HG03457 (cell line): ENCODE results near the gene LGALS3BP.
"Not testable (repeated sequence)": the region's sequence is repeated elsewhere in the genome, so short reads cannot be mapped to it uniquely, and the experiment has no call there.

ENCODE experiments used
- ATAC-seq: cut with Tn5 transposase; IDR thresholded peaks from one replicate; pipeline ENCODE4 v1.9.1; 2021; ENCODE audit warnings: moderate number of reproducible peaks; ENCODE audit not compliant: unreplicated experiment

The LGALS3BP gene

DNA sequence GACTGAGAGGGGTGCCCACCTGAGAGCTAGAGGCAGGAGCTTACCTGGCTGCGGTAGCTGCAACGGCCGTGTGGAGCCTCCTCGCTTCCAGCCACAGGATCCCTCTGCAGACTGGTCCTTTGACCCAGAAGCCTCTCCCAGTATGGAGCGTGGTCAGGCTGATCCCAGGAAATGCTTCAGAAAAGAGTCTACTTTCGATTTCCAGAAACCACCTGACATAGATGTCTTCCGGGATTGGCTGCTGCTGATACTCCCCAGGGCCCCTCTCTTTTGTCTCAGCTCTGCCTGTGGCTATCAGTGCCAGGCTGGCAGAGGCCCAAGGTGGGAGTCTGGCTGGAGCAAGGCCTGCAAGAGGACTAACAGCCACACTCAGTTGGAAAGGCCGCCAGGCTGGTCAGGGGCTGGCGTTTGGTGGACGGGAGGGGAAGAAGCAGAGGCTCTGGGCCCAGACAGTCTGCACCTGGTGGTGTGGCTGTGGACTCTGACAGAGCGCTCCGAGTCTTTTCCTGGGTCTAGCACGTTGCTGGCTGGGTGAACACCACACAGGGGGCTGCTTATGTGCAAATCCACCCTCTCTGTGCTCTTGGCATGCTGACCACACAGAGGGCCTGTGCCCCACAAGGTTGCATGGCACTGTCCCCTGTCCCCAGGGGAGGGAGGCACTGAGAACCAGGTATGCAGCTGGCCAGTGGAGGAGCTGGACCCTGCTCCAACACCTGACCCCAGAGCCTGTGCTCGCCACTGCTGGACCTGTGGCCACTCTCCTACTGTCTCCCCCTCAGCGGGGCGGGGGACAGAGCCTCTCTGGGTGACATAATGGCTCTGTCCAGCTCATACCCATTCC, at the start of gene LGALS3BP:
Gene LGALS3BP, minus strand, starts transcription at position 144 of the 844 bp plus-strand sequence. CDS start 2,732 bp downstream, outside the sequence.
- ATAC-seq, result no peak

GRCh38 chr17:79028496-79029326, 49.0 kb upstream of the LGALS3BP start:
- no peak for ATAC-seq

DNA sequence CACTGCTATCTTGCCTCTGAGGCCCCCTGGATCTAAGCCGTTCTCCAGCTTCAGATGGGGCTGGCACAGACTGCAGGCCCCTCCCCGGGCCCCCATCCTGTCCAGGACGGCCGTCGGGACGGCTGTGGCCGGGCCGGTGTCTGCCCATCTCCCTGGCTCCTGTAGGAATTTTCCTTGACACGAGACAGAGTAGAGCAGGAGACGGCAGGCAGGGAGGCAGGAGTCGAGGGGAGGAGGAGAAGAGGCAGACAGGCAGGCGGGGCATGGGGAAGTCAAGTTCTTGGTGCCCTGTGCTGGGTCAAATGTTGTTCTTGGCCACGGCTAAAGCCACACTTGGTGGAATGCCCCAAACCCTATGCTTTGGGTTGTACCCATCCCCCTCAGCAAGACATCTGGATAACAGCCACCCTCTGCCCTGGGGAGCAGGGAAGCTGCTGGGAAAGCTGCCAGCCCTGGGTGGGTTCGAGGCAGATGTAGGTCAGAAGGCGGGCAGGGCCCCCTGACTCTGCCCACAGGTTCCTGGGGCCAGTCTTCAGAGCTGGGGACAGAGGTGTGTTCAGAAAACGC, 48.3 kb upstream of the LGALS3BP start:
- no peak for ATAC-seq

GRCh38 chr17:79027274-79027924, 47.7 kb upstream of the LGALS3BP start:
- ATAC-seq, result no peak

- ATAC-seq, result no peak
Measured at GRCh38 chr17:79026376-79027273, 46.9 kb upstream of the LGALS3BP start.

DNA sequence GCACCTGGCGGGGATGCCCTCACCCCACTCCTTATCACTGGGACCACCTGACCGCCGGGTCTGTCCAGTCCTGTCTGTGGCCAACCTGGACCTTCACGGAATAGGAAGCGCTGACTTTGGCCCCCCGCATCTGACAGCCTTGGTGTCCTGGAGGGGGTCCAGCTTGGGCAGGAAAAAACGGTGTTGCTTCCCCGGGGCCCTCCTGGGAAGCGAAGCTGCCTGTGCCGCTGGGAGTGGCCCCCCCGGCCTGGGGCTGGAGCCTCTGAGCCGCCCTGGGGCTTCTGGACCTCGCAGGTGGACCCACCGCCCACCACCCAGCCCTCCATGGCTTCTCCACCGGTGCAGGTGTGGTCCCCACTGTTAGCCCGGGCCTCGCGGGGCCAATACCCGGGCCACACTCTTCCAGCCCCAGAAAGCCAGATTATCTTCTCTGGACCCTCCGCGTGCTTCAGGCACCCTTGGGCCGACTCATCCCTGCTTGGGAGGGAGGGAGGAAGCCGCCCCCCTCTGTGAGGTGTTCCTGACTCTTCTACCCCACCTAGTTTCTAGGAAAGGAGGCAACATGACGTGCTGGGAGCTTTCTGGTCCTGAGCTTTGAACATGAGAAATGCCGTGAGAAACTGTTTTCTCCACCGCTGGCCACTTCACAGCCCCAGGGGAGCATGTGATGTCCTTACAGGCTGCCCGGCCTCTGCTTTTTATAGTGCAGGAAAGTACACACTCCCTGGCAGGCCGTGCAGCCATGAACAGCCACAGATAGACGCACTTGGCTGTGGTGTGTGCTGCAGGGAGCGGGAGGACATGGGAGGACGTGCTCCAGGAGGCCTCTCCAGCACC, 45.4 kb upstream of the LGALS3BP start:
- no peak for ATAC-seq

- no peak for ATAC-seq
Measured at GRCh38 chr17:79023886-79024771, 44.4 kb upstream of the LGALS3BP start, which contains the start of gene C1QTNF1. Gene C1QTNF1 (plus strand): TSS chr17:79024169. CDS start chr17:79043969, 19,800 bp downstream.

- ATAC-seq, result no peak
Measured at GRCh38 chr17:79023180-79023705, 43.5 kb upstream of the LGALS3BP start.

- ATAC-seq, result no peak
Measured at GRCh38 chr17:79022507-79022991, 42.8 kb upstream of the LGALS3BP start.

- ATAC-seq, result not testable (repeated sequence)
Measured at GRCh38 chr17:79021929-79022328, 42.2 kb upstream of the LGALS3BP start.

DNA sequence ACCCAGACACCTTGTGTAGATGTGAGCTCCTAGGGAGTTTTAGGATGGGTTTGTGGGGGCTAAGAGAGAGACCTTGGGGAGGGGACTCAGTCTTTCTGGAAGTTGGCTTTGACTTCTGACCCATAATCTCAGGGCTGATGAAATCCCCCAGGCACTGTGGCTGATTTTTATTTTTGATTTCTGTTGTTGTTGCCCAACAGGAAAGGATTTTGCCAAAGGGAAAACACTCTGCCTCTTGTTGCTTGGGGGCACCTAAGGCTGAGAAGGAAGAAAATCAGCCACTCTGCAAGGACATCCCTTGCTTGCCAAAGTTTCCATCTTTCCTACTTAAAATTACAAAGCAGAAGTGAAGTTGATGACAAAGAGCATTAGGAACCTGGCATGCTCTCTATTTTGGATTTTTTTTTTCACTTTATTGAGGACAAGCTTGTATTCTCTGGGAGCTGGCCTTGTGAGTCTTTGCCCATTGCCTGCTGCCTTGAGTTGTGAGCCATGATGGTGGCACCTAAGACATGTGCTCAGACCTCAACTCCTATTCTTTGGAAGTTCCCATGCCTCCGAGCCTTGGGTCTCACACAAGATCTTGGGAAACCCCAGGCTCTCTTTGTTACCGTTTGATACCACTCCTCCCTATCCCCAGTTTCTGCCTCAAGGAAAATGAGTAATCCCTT, 41.0 kb upstream of the LGALS3BP start:
- ATAC-seq, result no peak

GRCh38 chr17:79019632-79020584, 40.2 kb upstream of the LGALS3BP start:
- ATAC-seq, result no peak

DNA sequence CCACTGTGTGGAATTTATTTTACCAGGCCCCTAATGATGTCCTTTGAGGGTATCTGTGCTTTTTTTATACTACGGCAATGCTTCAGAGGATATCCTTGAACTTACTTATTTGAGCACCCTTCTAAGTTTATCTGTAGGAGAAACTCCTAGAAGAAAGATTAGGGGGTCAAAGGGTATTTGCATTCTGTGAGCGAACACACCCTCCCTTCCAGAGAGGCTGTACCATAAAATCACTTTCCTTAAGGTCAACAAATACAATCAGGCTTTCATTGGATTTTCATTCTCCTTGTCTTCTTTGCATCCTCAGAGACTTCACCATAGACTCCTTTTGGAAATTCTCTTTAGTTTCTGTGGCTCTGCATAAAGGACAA, 39.5 kb upstream of the LGALS3BP start:
- no peak for ATAC-seq

GRCh38 chr17:79018370-79018695, 38.6 kb upstream of the LGALS3BP start:
- no peak for ATAC-seq

- ATAC-seq, result no peak
Measured at GRCh38 chr17:79017546-79018369, 38.0 kb upstream of the LGALS3BP start.
